Activated CD4-positive, alpha-beta T cell treated with anti-CD3 and anti-CD28 coated beads, Interleukin-2, amount 50 U/mL, for 24 hours (primary cell): ENCODE measurements around the gene SERPINB2.
"Not testable (repeated sequence)": the region's sequence is repeated elsewhere in the genome, so short reads cannot be mapped to it uniquely, and the experiment has no call there.

Experiments
- DNase-seq, 2 donors: peaks; one replicate each; pipeline ENCODE4 v3.0.0-alpha.2; 2020; ENCODE audit warnings: low read depth in 1 of 2, low spot score in 1 of 2

The SERPINB2 gene

DNA sequence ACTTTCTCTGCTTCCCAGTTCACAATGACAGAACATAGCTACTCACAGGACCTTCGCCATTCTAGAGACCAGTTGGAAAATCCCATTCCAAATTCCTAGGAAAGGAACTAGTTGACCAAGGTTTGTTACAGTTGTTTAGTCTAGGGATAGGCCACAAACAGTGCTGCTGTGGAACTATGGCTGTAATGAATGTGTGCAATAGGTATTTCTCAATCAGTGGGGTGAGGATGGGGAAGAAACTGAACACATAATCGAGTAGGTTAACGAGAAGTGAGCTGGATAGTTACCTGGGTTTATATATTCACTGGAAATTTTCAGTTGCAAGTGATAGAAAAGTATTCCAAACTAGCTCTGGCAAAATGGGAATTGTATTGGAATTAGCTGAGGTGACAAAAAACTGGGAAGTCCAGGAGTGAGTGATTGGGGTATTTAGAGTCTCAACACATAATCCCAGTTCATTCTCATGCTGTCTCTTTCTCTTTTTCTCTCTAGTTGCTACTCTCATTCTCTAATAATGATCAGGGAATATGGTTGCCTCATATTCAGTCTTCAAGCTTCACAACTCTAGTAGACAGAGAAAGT lies 43.4 kb downstream of the SERPINB2 start:
- no peak for DNase-seq

GRCh38 chr18:63936156-63936931 lies 48.8 kb downstream of the SERPINB2 start:
- DNase-seq = peak; percentile 5 to 34

GRCh38 chr18:63936932-63937393 lies 49.5 kb downstream of the SERPINB2 start:
- DNase-seq = no peak

DNA sequence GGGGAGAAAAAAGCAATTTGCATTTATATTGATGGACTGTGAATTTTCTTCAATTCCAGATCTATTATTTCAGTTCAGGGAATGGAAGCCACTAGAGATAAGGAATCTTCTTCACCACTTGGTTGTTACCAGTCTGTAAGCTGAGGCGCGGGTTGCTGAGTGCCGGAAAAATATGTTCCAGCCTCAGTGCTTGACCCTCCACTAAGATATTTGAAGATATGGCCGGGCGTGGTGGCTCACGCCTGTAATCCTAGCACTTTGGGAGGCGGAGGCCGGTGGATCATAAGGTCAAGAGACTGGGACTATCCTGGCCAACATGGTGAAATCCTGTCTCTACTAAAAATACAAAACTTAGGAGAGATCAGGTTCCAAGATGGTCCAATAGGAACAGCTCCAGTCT lies 52.5 kb downstream of the SERPINB2 start:
- no peak for DNase-seq

- not testable (repeated sequence) for DNase-seq
Observed at GRCh38 chr18:63940543-63941050, 53.1 kb downstream of the SERPINB2 start.

DNA sequence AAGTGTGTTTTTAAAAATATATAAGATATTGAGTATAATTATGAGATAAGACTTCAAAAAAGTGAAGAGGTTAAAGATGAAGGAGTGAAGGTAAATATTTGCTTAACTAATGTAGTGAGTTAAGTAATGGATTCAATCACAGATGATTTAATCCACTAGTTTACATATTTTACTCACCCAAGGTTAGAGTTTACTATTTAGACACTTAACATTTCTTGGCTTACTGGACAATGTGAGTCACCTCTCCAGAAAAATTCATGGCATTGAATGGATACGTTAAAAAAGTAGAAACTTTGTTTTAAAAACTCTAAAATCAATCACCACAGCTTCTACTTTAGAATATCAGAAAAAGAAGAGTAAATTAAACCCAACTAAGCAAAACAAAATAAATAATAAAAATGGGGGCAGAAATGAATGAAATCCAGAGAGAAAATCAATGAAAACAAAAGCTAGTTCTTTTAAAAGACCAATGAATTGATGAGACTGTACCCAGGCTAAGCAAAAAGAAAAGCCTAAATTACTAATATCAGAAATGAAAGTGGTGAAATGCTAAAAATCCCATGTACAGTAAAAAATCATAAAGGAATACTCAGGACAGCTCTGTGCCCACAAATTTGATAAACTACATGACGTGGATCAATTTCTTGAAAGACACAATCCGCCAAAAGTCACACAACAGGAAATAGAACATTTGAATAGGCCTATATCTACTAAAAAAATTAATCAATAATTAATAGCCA lies 59.7 kb downstream of the SERPINB2 start:
- no peak for DNase-seq

- peak in 1 of 2 donors; percentile 25 for DNase-seq
Observed at GRCh38 chr18:63949068-63949737, 61.7 kb downstream of the SERPINB2 start, which contains the start of gene HMSD. Gene HMSD, plus strand, starts transcription at chr18:63949301. Its CDS starts 4,155 bp downstream, at chr18:63953456.

- DNase-seq = peak in 1 of 2 donors; percentile 28
Observed at GRCh38 chr18:63951302-63951705, 63.8 kb downstream of the SERPINB2 start.
